Measurements from ENCODE around the gene AKT2. TPM values are rescaled to one million over a fixed set of nuclear protein-coding genes. Genes with fewer than 3 reads are reported as not detected.

AKT2 gene
- total and polyA plus RNA-seq, 10 of the 15 experiments (the other 5 are each of a cell fraction or from before 2014, with no cell fraction given), result 1.0 to 185 (median 71.5) TPM

DNA sequence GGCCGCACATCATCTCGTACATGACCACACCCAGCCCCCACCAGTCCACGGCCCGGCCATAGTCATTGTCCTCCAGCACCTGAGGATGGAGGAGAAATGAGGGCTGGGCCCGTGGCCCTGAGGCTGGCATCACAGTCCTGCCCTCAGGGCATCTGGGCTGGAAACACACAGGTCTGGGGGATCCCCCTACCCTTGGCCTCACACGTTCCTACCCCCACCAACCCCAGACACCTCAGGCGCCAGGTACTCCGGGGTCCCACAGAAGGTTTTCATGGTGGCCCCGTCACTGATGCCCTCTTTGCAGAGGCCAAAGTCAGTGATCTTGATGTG is 49.2 kb downstream of the AKT2 start:
- H3K27ac ChIP-seq (ENCODE audit: control insufficient read depth, insufficient read depth), result no peak overlapping the region
- DNase-seq (ENCODE audit: low read depth, low spot score) (no peak), ATAC-seq (no peak), FAIRE-seq (no peak)
- intact Hi-C loops (cut with micrococcal nuclease; ENCODE audit: unreplicated experiment), result no loop called here
- no peak overlapping the region for H2AFZ ChIP-seq (ENCODE audit: control insufficient read depth, low read depth, low read length)
- H3K4me2 ChIP-seq (ENCODE audit: control insufficient read depth, insufficient read depth), result no peak overlapping the region
- no peaks in the 10 kb centered on the region for H4K20me1 ChIP-seq (ENCODE audit: control insufficient read depth, insufficient read depth)
- no peaks in the 10 kb centered on the region for H3K79me2 ChIP-seq (ENCODE audit: control insufficient read depth, insufficient read depth, low read length)
- H3K9me3 ChIP-seq (replicated peaks; ENCODE audit: control insufficient read depth, insufficient read depth, low read length), result no peaks in the 10 kb centered on the region
- TF ChIP-seq KLF5 (IDR thresholded peaks at IDR 0.05; ENCODE audit: partially characterized antibody) (no peak), SIN3A (IDR thresholded peaks at IDR 0.05; ENCODE audit: low read depth, low read length) (no peak), PAX5 (IDR thresholded peaks at IDR 0.05; ENCODE audit: borderline replicate concordance, low read depth, low read length) (no peak), ETV6 (conservative IDR thresholded peaks at IDR 0.05 in 1 of 2, IDR thresholded peaks at IDR 0.05 in 1 of 2; ENCODE audit: borderline replicate concordance in 1 of 2, low read depth in 1 of 2) (no peak), ZNF622 (IDR thresholded peaks at IDR 0.05) (no peak), MEF2B (IDR thresholded peaks at IDR 0.05; ENCODE audit: partially characterized antibody, poor library complexity, severe bottlenecking) (no peak), RELA (IDR thresholded peaks at IDR 0.05; ENCODE audit: borderline replicate concordance, partially characterized antibody) (no peak), SMAD1 (IDR thresholded peaks at IDR 0.05; ENCODE audit: low read depth, partially characterized antibody) (no peak)
- TF ChIP-seq, protein P1, sequence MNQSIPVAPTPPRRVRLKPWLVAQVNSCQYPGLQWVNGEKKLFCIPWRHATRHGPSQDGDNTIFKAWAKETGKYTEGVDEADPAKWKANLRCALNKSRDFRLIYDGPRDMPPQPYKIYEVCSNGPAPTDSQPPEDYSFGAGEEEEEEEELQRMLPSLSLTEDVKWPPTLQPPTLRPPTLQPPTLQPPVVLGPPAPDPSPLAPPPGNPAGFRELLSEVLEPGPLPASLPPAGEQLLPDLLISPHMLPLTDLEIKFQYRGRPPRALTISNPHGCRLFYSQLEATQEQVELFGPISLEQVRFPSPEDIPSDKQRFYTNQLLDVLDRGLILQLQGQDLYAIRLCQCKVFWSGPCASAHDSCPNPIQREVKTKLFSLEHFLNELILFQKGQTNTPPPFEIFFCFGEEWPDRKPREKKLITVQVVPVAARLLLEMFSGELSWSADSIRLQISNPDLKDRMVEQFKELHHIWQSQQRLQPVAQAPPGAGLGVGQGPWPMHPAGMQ (IDR thresholded peaks at IDR 0.05; ENCODE audit: borderline replicate concordance), result no peak
- BruUV-seq (replicated peaks), result no TSS peak
- 95% methylated on average over 9 of the region's 9 CpGs for WGBS (ENCODE audit: insufficient coverage, insufficient replicate concordance, low lambda C conversion rate, missing lambda C conversion rate)
- ChIA-PET POLR2A (no interaction called here), RAD21 (ENCODE audit: unreplicated experiment) (no interaction called here), SMC1A (ENCODE audit: uncharacterized antibody, unreplicated experiment) (interaction anchor here (1.0 kb wide), 1 partner anchor 71 kb away, joined by 3 read pairs; no protein-coding TSS in a partner anchor), CTCF (no interaction called here)
- H3K27me3 ChIP-seq (replicated peaks in 1 of 2; ENCODE audit: control insufficient read depth in 2 of 2, insufficient read depth in 2 of 2, low read length in 1 of 2), result no peaks in the 10 kb centered on the region
- in situ Hi-C loops (cut with MboI), result no loop called here
- no peak overlapping the region for H3K4me3 ChIP-seq
- peaks cover 20 to 43% of the 10 kb centered on the region in 2 experiments; a peak in 3 of 4 replicates for H3K36me3 ChIP-seq (ENCODE audit: control insufficient read depth in 2 of 2, insufficient read depth in 2 of 2, low read length in 1 of 2)
- no peaks in the 10 kb centered on the region for H3K4me1 ChIP-seq (ENCODE audit: control insufficient read depth, insufficient read depth, low read length)
- no peak overlapping the region for H3K9ac ChIP-seq (ENCODE audit: control insufficient read depth, insufficient read depth, low read length)

Measured in GM12878 (cell line).